Right atrium auricular region (tissue), 2 donors: ENCODE data around the gene DNAH10. TPM values are rescaled to one million over a fixed set of nuclear protein-coding genes. Genes with fewer than 3 reads are reported as not detected.

Source experiments
- DNase-seq: peaks from one replicate; pipeline ENCODE4 v3.0.0-alpha.2; 2019; ENCODE audit warnings: low spot score
- H3K27ac ChIP-seq, 2 donors: fragments of 200-600 bp; sonication (generic); 1 replicate in 1 of 2; 2 replicates in 1 of 2; pipeline ENCODE4 v1.5.1; 2016 to 2019
- H3K27me3 ChIP-seq, 2 donors: fragments of 200-600 bp; sonication (generic); one replicate each; pipeline versions ENCODE4 v1.5.1 to v1.6.0; 2017 to 2019
- H3K36me3 ChIP-seq: fragments of 200-600 bp; sonication (generic); one replicate; pipeline ENCODE4 v1.5.1; 2016
- H3K4me1 ChIP-seq, 2 donors: fragments of 200-600 bp; sonication (generic); one replicate each; pipeline versions ENCODE4 v1.5.1 to v1.6.0; 2017 to 2019
- H3K4me3 ChIP-seq, 2 donors: fragments of 200-600 bp; sonication (generic); 1 replicate in 1 of 2; 2 replicates in 1 of 2; pipeline ENCODE4 v1.5.1; 2017 to 2019; ENCODE audit warnings: mild to moderate bottlenecking in 1 of 2, moderate library complexity in 1 of 2
- H3K9me3 ChIP-seq, 2 donors: fragments of 200-600 bp; sonication (generic); one replicate each; pipeline ENCODE4 v1.5.1; 2019
- CTCF ChIP-seq, 2 donors: fragments of 200-600 bp; sonication (generic); IDR thresholded peaks; one replicate each; pipeline ENCODE4 v1.5.1; 2019; ENCODE audit warnings: antibody characterized with exemption in 2 of 2
- total RNA-seq, 2 donors: library from RNA; depleted of rRNA; stranded (reverse); fragments of >200 nt; gene quantifications; one replicate each; pipeline ENCODE4 v1.1.0, GENCODE V29; 2016

Gene DNAH10
- total RNA-seq, 2 donors from 2014 or later: 0.11 TPM; not detected in 1

GRCh38 chr12:123934829-123935228 is 172.7 kb downstream of the DNAH10 start:
- Histone ChIP-seq H3K4me3 (no peak overlapping the region), H3K27me3 (no peaks in the 10 kb centered on the region), H3K27ac (no peak overlapping the region), H3K4me1 (peaks cover 0 to 8% of the 10 kb centered on the region in 2 donors), H3K36me3 (peaks cover 14% of the 10 kb centered on the region), H3K9me3 (no peaks in the 10 kb centered on the region)
- no peak for TF ChIP-seq CTCF (IDR thresholded peaks at IDR 0.05)
- no peak for DNase-seq

DNA sequence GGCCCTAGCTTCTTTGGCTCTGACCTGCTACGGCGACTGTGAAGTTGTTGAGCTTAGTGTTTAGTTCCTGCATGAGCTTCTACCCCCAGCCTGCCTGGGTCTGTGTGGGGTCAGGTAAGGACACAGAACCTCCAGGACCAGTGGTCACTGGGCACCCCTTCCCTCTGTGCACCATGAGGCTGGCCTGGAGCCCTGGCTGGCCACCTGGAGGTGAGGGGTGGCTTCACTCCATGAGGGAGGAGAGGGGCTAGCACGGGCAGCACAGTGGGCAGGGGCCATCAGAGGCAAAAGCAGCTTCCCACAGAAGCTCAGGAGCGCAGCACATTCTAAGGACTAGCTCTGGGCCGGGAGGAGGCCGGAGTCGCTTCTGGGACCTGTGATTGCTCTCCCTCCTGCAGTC is 173.9 kb downstream of the DNAH10 start:
- H3K36me3 ChIP-seq: peaks cover 25% of the 10 kb centered on the region
- H3K4me1 ChIP-seq: peaks cover 0 to 8% of the 10 kb centered on the region in 2 donors
- H3K27ac ChIP-seq: no peak overlapping the region
- H3K27me3 ChIP-seq: no peaks in the 10 kb centered on the region
- no peaks in the 10 kb centered on the region for H3K9me3 ChIP-seq
- no peak for TF ChIP-seq CTCF (IDR thresholded peaks at IDR 0.05)
- no peak overlapping the region for H3K4me3 ChIP-seq
- DNase-seq: no peak

DNA sequence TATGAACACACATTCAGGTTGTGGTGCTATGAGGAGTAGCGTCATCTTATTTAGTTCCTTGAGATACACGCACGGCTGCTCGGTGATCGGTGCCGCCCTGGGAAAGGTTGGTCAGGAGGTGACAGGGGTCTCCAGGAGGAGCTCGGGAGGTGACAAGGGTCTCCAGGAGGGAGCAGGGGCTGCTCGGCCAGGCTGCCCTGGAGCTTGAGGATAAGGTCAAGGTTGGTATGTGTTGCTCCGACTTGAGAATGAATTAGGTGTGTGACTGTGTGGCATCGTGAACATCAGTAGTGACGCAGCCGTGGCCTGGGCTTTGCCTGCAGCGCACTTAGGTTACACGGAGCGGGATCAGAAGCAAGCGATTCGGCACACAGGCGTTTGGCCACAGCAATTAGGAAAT is 174.4 kb downstream of the DNAH10 start:
- DNase-seq: no peak
- Histone ChIP-seq H3K36me3 (peaks cover 30% of the 10 kb centered on the region), H3K4me3 (no peak overlapping the region), H3K27ac (no peak overlapping the region), H3K27me3 (no peaks in the 10 kb centered on the region), H3K4me1 (peaks cover 0 to 8% of the 10 kb centered on the region in 2 donors), H3K9me3 (no peaks in the 10 kb centered on the region)
- no peak for TF ChIP-seq CTCF (IDR thresholded peaks at IDR 0.05)

- no peak for TF ChIP-seq CTCF (IDR thresholded peaks at IDR 0.05)
- Histone ChIP-seq H3K36me3 (peaks cover 37% of the 10 kb centered on the region), H3K4me1 (peaks cover 0 to 8% of the 10 kb centered on the region in 2 donors), H3K27me3 (no peaks in the 10 kb centered on the region), H3K4me3 (no peak overlapping the region), H3K27ac (no peak overlapping the region), H3K9me3 (no peaks in the 10 kb centered on the region)
- no peak for DNase-seq
These were observed 175.0 kb downstream of the DNAH10 start for GRCh38 chr12:123936956-123937706.

DNA sequence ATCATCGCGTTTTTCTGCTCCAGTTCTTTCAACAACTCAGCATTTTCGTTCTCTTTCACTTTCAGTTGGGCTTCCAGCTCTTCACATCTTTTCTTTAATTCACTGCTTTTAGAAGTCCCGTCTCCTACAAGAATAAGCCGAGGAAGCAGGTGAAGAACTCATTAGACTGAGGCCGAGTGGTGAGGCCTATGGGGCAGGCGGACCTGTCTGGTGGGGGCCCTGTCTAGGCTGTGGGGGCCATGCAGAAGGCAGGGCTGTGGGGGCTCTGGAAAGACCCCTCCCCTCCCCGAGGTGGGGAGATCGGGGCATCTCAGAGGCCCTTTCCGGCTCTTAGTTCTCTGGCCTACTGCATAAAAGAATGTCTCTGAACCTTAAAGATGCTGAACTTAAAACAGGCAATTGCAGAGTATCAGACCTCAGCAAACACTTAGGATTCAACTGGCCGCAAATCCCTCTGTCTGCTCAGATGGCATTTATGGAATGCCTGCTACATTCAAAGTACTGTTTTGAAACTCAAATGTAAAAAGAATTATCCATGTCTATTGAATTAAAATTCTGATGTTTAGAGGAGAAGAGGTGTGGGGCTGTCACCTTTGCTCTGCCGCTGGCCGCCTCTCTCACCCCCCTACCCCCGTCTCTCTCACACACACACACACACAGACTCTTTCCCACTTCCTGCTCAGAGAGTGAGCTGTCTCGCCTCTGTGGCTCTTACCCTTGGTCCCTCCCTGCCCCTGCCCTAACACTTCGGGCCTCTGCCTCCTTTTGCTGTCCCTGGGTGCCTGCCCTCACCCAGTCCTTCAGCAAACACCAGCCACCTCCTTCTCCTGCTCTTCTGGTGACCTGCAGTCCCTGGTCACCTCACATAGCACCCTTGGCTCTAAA is 175.8 kb downstream of the DNAH10 start:
- no peak overlapping the region for H3K4me3 ChIP-seq
- DNase-seq: no peak
- no peaks in the 10 kb centered on the region for H3K9me3 ChIP-seq
- TF ChIP-seq CTCF (IDR thresholded peaks at IDR 0.05): no peak
- H3K27me3 ChIP-seq: no peaks in the 10 kb centered on the region
- peaks cover 0 to 8% of the 10 kb centered on the region in 2 donors for H3K4me1 ChIP-seq
- H3K27ac ChIP-seq: no peak overlapping the region
- peaks cover 45% of the 10 kb centered on the region for H3K36me3 ChIP-seq
